Mammary epithelial cell (primary cell): ENCODE data around the gene MRPL9.

Experiments used
- EZH2 ChIP-seq: IDR thresholded peaks from 2 replicates; pipeline ENCODE4 v1.6.1; 2012; ENCODE audit warnings: low read length, inconsistent platforms, borderline replicate concordance
- TF ChIP-seq, protein P1 (sequence below), 2 donors: IDR thresholded peaks in 1 of 2; conservative IDR thresholded peaks in 1 of 2; 2 replicates each; pipeline ENCODE4 v1.5.1; 2011 to 2012; ENCODE audit warnings: inconsistent platforms in 2 of 2, low read length in 2 of 2, mild to moderate bottlenecking in 2 of 2, control low read depth in 1 of 2, low read depth in 1 of 2; ENCODE audit not compliant: insufficient read depth in 1 of 2; ENCODE audit errors: extremely low read depth in 1 of 2

DNA sequence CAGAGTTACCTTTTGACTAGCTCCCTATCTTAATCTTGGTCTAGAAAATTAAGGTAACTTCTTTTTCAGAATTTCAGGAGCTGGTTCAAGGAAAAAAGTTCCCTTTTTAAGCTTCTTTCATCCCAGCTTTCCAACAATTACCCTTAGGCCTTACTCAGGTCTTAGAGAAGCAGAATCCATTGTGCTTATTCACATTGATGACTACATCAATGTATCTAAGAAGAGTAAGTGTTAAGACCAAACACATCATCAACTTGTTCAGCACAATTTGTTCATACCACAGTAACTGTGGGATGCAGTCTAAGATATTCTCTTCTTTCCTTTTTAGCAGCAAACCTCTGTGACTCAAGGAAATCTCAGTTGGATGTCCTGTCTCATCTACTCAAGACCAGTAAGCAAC lies 4.1 kb downstream of the MRPL9 start:
- TF ChIP-seq, protein P1, sequence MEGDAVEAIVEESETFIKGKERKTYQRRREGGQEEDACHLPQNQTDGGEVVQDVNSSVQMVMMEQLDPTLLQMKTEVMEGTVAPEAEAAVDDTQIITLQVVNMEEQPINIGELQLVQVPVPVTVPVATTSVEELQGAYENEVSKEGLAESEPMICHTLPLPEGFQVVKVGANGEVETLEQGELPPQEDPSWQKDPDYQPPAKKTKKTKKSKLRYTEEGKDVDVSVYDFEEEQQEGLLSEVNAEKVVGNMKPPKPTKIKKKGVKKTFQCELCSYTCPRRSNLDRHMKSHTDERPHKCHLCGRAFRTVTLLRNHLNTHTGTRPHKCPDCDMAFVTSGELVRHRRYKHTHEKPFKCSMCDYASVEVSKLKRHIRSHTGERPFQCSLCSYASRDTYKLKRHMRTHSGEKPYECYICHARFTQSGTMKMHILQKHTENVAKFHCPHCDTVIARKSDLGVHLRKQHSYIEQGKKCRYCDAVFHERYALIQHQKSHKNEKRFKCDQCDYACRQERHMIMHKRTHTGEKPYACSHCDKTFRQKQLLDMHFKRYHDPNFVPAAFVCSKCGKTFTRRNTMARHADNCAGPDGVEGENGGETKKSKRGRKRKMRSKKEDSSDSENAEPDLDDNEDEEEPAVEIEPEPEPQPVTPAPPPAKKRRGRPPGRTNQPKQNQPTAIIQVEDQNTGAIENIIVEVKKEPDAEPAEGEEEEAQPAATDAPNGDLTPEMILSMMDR (conservative IDR thresholded peaks at IDR 0.05 in 1 of 2, IDR thresholded peaks at IDR 0.05 in 1 of 2; ENCODE audit: extremely low read depth in 1 of 2, insufficient read depth in 1 of 2, low read depth in 1 of 2, low read length in 2 of 2), result no peak
- TF ChIP-seq EZH2, result no peak
